Left lung (tissue), 10 donors: ENCODE results near the gene CLDN34. TPM values are rescaled to one million over a fixed set of nuclear protein-coding genes. Genes with fewer than 3 reads are reported as not detected.
A peak's percentile ranks its signal among the peaks of the same experiment; 100 is the strongest.

ENCODE experiments used
- ATAC-seq: fragments of 200-7000 bp; cut with Tn5 transposase; one replicate; pipeline ENCODE4 v1.9.1; 2020; ENCODE audit warnings: moderate library complexity
- DNase-seq, 4 donors: peaks; one replicate each; pipeline ENCODE4 v3.0.0-alpha.2; 2013 to 2020
- H3K27ac ChIP-seq, 2 donors: fragments of 200-600 bp; sonication (generic) in 1 of 2; one replicate each; pipeline versions ENCODE4 v1.5.0 to v1.8.0; 2020 to 2021
- H3K27me3 ChIP-seq, 2 donors: fragments of 200-600 bp; sonication (generic) in 1 of 2; one replicate each; pipeline versions ENCODE4 v1.5.0 to v1.8.0; 2020 to 2021
- H3K36me3 ChIP-seq, 2 donors: fragments of 200-600 bp; sonication (generic) in 1 of 2; one replicate each; pipeline versions ENCODE4 v1.5.0 to v1.8.0; 2020 to 2021
- H3K4me1 ChIP-seq, 2 donors: fragments of 200-600 bp; one replicate each; pipeline ENCODE4 v1.8.0; 2021
- H3K4me3 ChIP-seq, 2 donors: fragments of 200-600 bp; sonication (generic) in 1 of 2; one replicate each; pipeline versions ENCODE4 v1.5.0 to v1.8.0; 2020 to 2021; ENCODE audit warnings: mild to moderate bottlenecking in 1 of 2
- H3K9me3 ChIP-seq, 2 donors: fragments of 200-600 bp; sonication (generic) in 1 of 2; one replicate each; pipeline versions ENCODE4 v1.5.0 to v1.8.0; 2020 to 2021
- intact Hi-C, 2 donors: fragments of 100-400 bp; cut with DNase I; formaldehyde crosslinking; loops; one replicate each; pipeline versions ENCODE4 v1.11.2 to v1.14.2; 2022
- polyA plus RNA-seq, 6 donors: library from polyadenylated mRNA; unstranded; fragments of 120-200 nt; gene quantifications; one replicate each; pipeline ENCODE4 v1.2.1, GENCODE V29; 2013; ENCODE audit not compliant: insufficient read length in 6 of 6
- total RNA-seq, 2 donors: library from RNA; stranded (reverse); fragmentation: NEBNext Ultra II Directional; extraction: Animal tissue kit (Norgen Biotek cat#: 25700); gene quantifications; one replicate each; pipeline ENCODE4 v1.2.1, GENCODE V29; 2021
- TF ChIP-seq, protein P1 (sequence below), 2 donors: fragments of 200-600 bp; sonication (generic) in 1 of 2; IDR thresholded peaks; one replicate each; pipeline versions ENCODE4 v1.5.0 to v1.8.0; 2021; ENCODE audit warnings: antibody characterized with exemption in 2 of 2
- donor health status: DM: no; HTN: yes; CAD: no.
- donor health status: DM: no; HTN: no; CAD: no.

The CLDN34 gene
- total and polyA plus RNA-seq, 8 donors = 0.17 to 0.41 (median 0.20) TPM; not detected in 3

DNA sequence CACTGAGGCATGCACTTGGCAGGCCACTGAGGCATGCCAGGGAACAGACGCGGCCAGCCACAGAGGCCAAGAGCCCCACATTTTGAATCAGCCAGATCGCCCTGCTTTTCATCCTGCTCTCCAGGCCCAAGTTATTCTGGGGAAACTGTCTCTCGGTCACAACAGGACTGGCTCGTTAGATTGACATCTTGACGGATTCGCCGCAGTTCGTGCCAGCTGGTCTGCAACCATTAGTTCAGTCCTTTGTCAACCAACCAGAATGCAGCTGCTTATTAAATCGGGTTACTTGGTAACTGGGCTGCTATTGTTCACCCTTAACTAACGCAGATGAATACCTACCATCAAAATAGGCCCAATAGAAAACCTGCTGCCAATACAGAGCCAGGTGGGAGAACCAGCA is 16.7 kb downstream of the CLDN34 start:
- no peaks in the 10 kb centered on the region for H3K36me3 ChIP-seq
- no peaks in the 10 kb centered on the region for H3K27me3 ChIP-seq
- ATAC-seq = no peak
- no peak overlapping the region for H3K27ac ChIP-seq
- H3K9me3 ChIP-seq = no peaks in the 10 kb centered on the region
- TF ChIP-seq, protein P1, sequence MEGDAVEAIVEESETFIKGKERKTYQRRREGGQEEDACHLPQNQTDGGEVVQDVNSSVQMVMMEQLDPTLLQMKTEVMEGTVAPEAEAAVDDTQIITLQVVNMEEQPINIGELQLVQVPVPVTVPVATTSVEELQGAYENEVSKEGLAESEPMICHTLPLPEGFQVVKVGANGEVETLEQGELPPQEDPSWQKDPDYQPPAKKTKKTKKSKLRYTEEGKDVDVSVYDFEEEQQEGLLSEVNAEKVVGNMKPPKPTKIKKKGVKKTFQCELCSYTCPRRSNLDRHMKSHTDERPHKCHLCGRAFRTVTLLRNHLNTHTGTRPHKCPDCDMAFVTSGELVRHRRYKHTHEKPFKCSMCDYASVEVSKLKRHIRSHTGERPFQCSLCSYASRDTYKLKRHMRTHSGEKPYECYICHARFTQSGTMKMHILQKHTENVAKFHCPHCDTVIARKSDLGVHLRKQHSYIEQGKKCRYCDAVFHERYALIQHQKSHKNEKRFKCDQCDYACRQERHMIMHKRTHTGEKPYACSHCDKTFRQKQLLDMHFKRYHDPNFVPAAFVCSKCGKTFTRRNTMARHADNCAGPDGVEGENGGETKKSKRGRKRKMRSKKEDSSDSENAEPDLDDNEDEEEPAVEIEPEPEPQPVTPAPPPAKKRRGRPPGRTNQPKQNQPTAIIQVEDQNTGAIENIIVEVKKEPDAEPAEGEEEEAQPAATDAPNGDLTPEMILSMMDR (IDR thresholded peaks at IDR 0.05) = no peak
- intact Hi-C loops = no loop called here
- H3K4me3 ChIP-seq = no peak overlapping the region
- H3K4me1 ChIP-seq = no peaks in the 10 kb centered on the region
- DNase-seq = no peak

DNA sequence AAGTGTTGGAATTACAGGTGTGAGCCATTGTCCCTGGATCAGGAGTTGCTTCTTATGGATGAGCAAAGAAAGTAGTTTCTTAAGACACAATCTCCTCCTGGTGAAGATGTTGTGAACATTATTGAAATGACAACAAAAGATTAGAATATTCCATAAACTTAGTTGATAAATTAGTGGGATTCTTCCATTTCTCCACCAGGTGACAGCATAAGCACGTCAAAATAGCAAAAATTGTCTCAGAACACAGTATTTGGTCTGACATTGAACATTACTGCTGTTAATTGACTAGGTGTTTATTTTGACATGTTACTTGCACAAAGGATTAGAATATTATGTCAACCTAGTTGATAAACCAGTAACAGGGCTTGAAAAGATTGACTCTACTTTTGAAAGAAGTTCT is 21.6 kb downstream of the CLDN34 start:
- intact Hi-C loops = no loop called here
- H3K4me3 ChIP-seq = no peak overlapping the region
- H3K9me3 ChIP-seq = no peaks in the 10 kb centered on the region
- H3K36me3 ChIP-seq = no peaks in the 10 kb centered on the region
- H3K27me3 ChIP-seq = no peaks in the 10 kb centered on the region
- no peak for DNase-seq
- no peak for ATAC-seq
- H3K4me1 ChIP-seq = no peaks in the 10 kb centered on the region
- TF ChIP-seq, protein P1 (IDR thresholded peaks at IDR 0.05) = peak in 1 of 2 donors; percentile 21
- H3K27ac ChIP-seq = no peak overlapping the region

DNA sequence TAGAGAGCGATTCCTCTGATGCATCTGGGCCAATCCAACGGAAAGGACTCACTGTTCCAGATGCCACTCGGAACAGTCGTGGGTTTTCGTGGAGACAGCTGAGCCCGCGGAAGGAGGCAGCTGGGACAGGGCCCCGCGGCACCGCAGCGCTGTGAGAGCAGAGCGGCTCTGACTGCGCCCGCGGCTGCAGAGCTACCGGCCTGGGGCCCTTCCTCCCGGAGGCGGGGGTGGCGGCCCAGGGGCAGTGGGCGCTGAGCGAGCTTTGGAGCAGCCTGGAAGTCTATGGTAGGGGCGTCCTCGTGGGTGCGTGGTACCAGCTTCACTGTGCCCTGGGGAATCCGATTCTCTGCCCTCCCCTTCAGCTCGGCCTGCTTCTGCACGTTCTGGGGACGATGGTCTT is 24.9 kb downstream of the CLDN34 start:
- Histone ChIP-seq H3K27me3 (no peaks in the 10 kb centered on the region), H3K36me3 (no peaks in the 10 kb centered on the region), H3K9me3 (no peaks in the 10 kb centered on the region), H3K27ac (no peak overlapping the region), H3K4me1 (peaks cover 0 to 8% of the 10 kb centered on the region in 2 donors), H3K4me3 (no peak overlapping the region)
- intact Hi-C loops = no loop called here
- no peak for DNase-seq
- TF ChIP-seq, protein P1 (IDR thresholded peaks at IDR 0.05) = no peak
- no peak for ATAC-seq

DNA sequence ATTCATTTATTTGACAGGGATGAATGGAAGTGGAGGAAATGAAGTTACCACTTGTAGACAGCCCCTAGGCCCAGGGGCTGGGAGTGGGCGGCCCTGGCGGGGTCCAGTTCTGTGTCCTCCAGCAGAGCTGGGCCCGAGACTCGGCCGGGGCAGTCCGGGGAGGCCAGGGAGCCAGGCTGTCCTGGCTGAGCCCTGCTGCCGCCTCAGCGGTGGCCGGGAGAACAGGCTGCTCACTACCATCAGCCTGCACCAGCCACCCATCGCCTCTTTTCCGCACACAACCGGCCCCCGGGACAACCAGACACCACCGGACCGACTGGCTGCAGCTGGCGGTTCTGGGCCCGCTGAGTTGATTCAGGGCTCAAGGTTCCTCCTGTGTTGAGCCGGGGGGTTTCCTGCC is 25.6 kb downstream of the CLDN34 start:
- intact Hi-C loops = no loop called here
- TF ChIP-seq, protein P1 (IDR thresholded peaks at IDR 0.05) = no peak

DNA sequence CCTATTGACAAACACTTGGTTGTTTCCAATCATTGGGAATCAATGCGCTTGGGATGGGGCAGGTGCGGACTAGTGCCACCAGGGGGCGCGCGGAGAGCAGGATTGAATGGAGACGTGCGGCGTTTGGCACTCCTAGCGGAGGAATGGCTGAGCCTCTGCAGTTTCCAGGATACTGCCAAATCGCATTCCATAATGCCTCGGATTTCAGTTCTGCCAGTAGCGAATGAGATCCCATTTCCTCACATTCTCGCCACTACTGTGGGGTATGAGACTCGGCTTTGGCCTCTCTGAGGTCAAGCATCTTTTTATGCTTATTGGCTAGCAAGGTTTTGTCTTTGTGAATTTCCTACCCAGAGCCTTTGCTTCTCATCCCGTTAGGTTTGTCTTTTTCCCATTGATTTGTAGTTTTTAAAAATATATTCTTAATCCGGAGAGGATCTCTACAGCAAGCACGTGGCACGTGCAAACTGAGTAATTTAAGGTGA is 28.7 kb downstream of the CLDN34 start:
- no peak overlapping the region for H3K27ac ChIP-seq
- ATAC-seq (peak; percentile 99), DNase-seq (peak in 3 of 4 donors; percentile 71 to 93 (median 84))
- H3K9me3 ChIP-seq = no peaks in the 10 kb centered on the region
- no peaks in the 10 kb centered on the region for H3K36me3 ChIP-seq
- H3K4me3 ChIP-seq = no peak overlapping the region
- intact Hi-C loops = loop anchor here in 1 of 2 donors (5.0 kb wide), 1 partner anchor 121 kb away; no protein-coding TSS in a partner anchor
- TF ChIP-seq, protein P1 (IDR thresholded peaks at IDR 0.05) = peak; percentile 86 to 97
- H3K4me1 ChIP-seq = peaks cover 0 to 8% of the 10 kb centered on the region in 2 donors
- no peaks in the 10 kb centered on the region for H3K27me3 ChIP-seq

More for the DNA sequence above, 25.6 kb downstream of the CLDN34 start:
- Histone ChIP-seq H3K27ac (no peak overlapping the region), H3K4me3 (no peak overlapping the region), H3K27me3 (no peaks in the 10 kb centered on the region), H3K36me3 (no peaks in the 10 kb centered on the region), H3K4me1 (peaks cover 0 to 8% of the 10 kb centered on the region in 2 donors), H3K9me3 (no peaks in the 10 kb centered on the region)
- no peak for ATAC-seq
- DNase-seq = no peak
